ENCODE measurements around the gene GAB2.

GAB2 gene

DNA sequence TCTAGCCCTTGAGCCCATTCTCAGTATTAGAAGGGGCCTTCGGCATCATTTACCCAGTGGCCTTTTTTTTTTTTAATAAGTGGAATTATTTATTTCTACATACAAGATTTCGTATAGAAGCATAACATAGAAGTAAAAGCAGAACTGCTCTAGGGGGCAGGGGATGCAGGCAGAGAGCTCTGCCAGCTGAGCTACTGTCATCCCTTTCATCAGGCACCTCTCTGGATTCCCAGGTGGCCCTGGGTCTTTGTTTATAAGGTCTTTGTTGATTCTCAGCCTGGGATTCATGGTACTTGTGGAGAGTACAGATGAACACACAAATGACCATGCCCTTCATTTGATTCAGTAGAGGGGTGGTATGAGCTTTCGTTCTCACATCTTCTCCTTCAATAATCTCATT lies 66.4 kb downstream of the GAB2 start:
- TF ChIP-seq, protein P1, sequence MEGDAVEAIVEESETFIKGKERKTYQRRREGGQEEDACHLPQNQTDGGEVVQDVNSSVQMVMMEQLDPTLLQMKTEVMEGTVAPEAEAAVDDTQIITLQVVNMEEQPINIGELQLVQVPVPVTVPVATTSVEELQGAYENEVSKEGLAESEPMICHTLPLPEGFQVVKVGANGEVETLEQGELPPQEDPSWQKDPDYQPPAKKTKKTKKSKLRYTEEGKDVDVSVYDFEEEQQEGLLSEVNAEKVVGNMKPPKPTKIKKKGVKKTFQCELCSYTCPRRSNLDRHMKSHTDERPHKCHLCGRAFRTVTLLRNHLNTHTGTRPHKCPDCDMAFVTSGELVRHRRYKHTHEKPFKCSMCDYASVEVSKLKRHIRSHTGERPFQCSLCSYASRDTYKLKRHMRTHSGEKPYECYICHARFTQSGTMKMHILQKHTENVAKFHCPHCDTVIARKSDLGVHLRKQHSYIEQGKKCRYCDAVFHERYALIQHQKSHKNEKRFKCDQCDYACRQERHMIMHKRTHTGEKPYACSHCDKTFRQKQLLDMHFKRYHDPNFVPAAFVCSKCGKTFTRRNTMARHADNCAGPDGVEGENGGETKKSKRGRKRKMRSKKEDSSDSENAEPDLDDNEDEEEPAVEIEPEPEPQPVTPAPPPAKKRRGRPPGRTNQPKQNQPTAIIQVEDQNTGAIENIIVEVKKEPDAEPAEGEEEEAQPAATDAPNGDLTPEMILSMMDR (IDR thresholded peaks at IDR 0.05; ENCODE audit: low read depth, low read length, missing control alignments): no peak
- in situ Hi-C loops (cut with HindIII; ENCODE audit: low pct_ligation_motif_present, low sequenced_read_pairs): no loop called here
- H3K27ac ChIP-seq: no peak overlapping the region
- no peak overlapping the region for H3K4me3 ChIP-seq (ENCODE audit: low read depth, low read length)
- no peaks in the 10 kb centered on the region for H3K36me3 ChIP-seq (replicated peaks)
- DNase-seq: no peak
- H3K27me3 ChIP-seq (replicated peaks): no peaks in the 10 kb centered on the region

GRCh38 chr11:78350646-78351165 lies 66.9 kb downstream of the GAB2 start:
- no peaks in the 10 kb centered on the region for H3K27me3 ChIP-seq (replicated peaks)
- peak overlapping the region; percentile 44 for H3K27ac ChIP-seq
- no peaks in the 10 kb centered on the region for H3K36me3 ChIP-seq (replicated peaks)
- no peak for DNase-seq
- in situ Hi-C loops (cut with HindIII; ENCODE audit: low pct_ligation_motif_present, low sequenced_read_pairs): no loop called here
- H3K4me3 ChIP-seq (ENCODE audit: low read depth, low read length): no peak overlapping the region
- TF ChIP-seq, protein P1 (IDR thresholded peaks at IDR 0.05; ENCODE audit: low read depth, low read length, missing control alignments): peak; percentile 22

- H3K27me3 ChIP-seq (replicated peaks): no peaks in the 10 kb centered on the region
- H3K36me3 ChIP-seq (replicated peaks): no peaks in the 10 kb centered on the region
- TF ChIP-seq, protein P1 (IDR thresholded peaks at IDR 0.05; ENCODE audit: low read depth, low read length, missing control alignments): no peak
- H3K4me3 ChIP-seq (ENCODE audit: low read depth, low read length): no peak overlapping the region
- H3K27ac ChIP-seq: peak overlapping the region; percentile 44
- in situ Hi-C loops (cut with HindIII; ENCODE audit: low pct_ligation_motif_present, low sequenced_read_pairs): no loop called here
- no peak for DNase-seq
These were observed 67.5 kb downstream of the GAB2 start for GRCh38 chr11:78350091-78350645.

- no peaks in the 10 kb centered on the region for H3K36me3 ChIP-seq (replicated peaks)
- DNase-seq: no peak
- H3K27ac ChIP-seq: peak overlapping the region; percentile 44
- TF ChIP-seq, protein P1 (IDR thresholded peaks at IDR 0.05; ENCODE audit: low read depth, low read length, missing control alignments): no peak
- no peak overlapping the region for H3K4me3 ChIP-seq (ENCODE audit: low read depth, low read length)
- H3K27me3 ChIP-seq (replicated peaks): no peaks in the 10 kb centered on the region
- in situ Hi-C loops (cut with HindIII; ENCODE audit: low pct_ligation_motif_present, low sequenced_read_pairs): no loop called here
These were observed 68.0 kb downstream of the GAB2 start for GRCh38 chr11:78349624-78350023.

DNA sequence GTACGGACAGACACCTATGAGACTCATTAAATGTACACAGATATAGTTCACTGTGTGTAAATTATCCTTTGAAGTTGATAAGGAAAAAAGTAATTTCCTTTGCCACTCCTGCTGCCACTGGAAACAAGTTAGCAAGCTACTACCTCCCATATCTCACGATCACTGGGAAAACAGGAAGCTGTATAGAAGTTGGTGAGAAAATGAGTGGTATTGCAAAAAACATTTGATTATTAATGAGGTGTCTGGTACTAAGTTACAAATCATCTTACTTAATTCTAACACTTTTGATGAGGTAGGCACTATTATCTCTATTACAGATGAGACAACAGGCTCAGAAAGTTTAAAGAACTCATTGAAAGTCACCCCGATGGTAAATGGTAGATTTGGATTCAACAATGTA lies 68.5 kb downstream of the GAB2 start:
- DNase-seq: no peak
- in situ Hi-C loops (cut with HindIII; ENCODE audit: low pct_ligation_motif_present, low sequenced_read_pairs): no loop called here
- Histone ChIP-seq H3K36me3 (replicated peaks) (no peaks in the 10 kb centered on the region), H3K27ac (no peak overlapping the region), H3K4me3 (ENCODE audit: low read depth, low read length) (no peak overlapping the region), H3K27me3 (replicated peaks) (no peaks in the 10 kb centered on the region)
- TF ChIP-seq, protein P1 (IDR thresholded peaks at IDR 0.05; ENCODE audit: low read depth, low read length, missing control alignments): no peak

DNA sequence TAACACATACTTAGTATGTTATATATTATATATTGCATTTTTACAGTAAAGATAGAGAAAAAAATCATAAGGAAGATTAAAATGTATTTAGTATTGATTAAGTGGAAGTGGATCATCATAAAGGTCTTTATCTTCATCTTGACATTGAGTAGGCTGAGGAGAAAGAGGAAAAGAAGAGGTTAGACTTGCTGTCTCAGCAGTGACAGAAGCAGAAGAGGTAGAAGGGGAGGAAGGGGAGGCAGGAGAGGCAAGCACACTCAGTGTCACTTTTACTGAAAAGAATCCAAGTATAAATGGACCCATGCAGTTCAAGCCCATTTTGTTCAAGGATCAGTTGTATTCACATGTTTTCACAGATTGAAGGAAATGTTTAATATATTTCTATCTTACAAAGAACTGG lies 69.7 kb downstream of the GAB2 start:
- TF ChIP-seq, protein P1 (IDR thresholded peaks at IDR 0.05; ENCODE audit: low read depth, low read length, missing control alignments): no peak

More for the DNA sequence above, 69.7 kb downstream of the GAB2 start:
- H3K36me3 ChIP-seq (replicated peaks): no peaks in the 10 kb centered on the region
- H3K27ac ChIP-seq: no peak overlapping the region
- in situ Hi-C loops (cut with HindIII; ENCODE audit: low pct_ligation_motif_present, low sequenced_read_pairs): no loop called here
- DNase-seq: no peak
- no peaks in the 10 kb centered on the region for H3K27me3 ChIP-seq (replicated peaks)
- H3K4me3 ChIP-seq (ENCODE audit: low read depth, low read length): no peak overlapping the region

All from brain microvascular endothelial cell (primary cell).